ENCODE measurements around the gene CIPC.

The CIPC gene

GRCh38 chr14:77123381-77124325 lies 25.6 kb downstream of the CIPC start:
- H3K9me3 ChIP-seq (ENCODE audit: control insufficient read depth, insufficient read depth, low read length): no peaks in the 10 kb centered on the region
- peak overlapping the region; percentile 88 for H3K4me3 ChIP-seq (ENCODE audit: low read depth, low read length)
- peaks cover 20% of the 10 kb centered on the region for H3K27me3 ChIP-seq (ENCODE audit: control insufficient read depth, insufficient read depth, low read length)
- no peaks in the 10 kb centered on the region for H3K36me3 ChIP-seq (ENCODE audit: control insufficient read depth, insufficient read depth, low read length)
- H3K9ac ChIP-seq (ENCODE audit: low read depth, low read length): no peak overlapping the region
- peaks cover 8% of the 10 kb centered on the region for H3K4me1 ChIP-seq (ENCODE audit: control insufficient read depth, insufficient read depth, low read length)

GRCh38 chr14:77124345-77125280 lies 26.6 kb downstream of the CIPC start:
- no peaks in the 10 kb centered on the region for H3K9me3 ChIP-seq (ENCODE audit: control insufficient read depth, insufficient read depth, low read length)
- peak overlapping the region; percentile 88 for H3K4me3 ChIP-seq (ENCODE audit: low read depth, low read length)
- H3K36me3 ChIP-seq (ENCODE audit: control insufficient read depth, insufficient read depth, low read length): no peaks in the 10 kb centered on the region
- H3K4me1 ChIP-seq (ENCODE audit: control insufficient read depth, insufficient read depth, low read length): peaks cover 8% of the 10 kb centered on the region
- H3K9ac ChIP-seq (ENCODE audit: low read depth, low read length): no peak overlapping the region
- H3K27me3 ChIP-seq (ENCODE audit: control insufficient read depth, insufficient read depth, low read length): peaks cover 20% of the 10 kb centered on the region

- Histone ChIP-seq H3K36me3 (ENCODE audit: control insufficient read depth, insufficient read depth, low read length) (no peaks in the 10 kb centered on the region), H3K9me3 (ENCODE audit: control insufficient read depth, insufficient read depth, low read length) (no peaks in the 10 kb centered on the region), H3K27me3 (ENCODE audit: control insufficient read depth, insufficient read depth, low read length) (peaks cover 20% of the 10 kb centered on the region), H3K4me3 (ENCODE audit: low read depth, low read length) (peak overlapping the region; percentile 88), H3K9ac (ENCODE audit: low read depth, low read length) (no peak overlapping the region), H3K4me1 (ENCODE audit: control insufficient read depth, insufficient read depth, low read length) (peaks cover 8% of the 10 kb centered on the region)
Observed at GRCh38 chr14:77125281-77125801, 27.3 kb downstream of the CIPC start.

DNA sequence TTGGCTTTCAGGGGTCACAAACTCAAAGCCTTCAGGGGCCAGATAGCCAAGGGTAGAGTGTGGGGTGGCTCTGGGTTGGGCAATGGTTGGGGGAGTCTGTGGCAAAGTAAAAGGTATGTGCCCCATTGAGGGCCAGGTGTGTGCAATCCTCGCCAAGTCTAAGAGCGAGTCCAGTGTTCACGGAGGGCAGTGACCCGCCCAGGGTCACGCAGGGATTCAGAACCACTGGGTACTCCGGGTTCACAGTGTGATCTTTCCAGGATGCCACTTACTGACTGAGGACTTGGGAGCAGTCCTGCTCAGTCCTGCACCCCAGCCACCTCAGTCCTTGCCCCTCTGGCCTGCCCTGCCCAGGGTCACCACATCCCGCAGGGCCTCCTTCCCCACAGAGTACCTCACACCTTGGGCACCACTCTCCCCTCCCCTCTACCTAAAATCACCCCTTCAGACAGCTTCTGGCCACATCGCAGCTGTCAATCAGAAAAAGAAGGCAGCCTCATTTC lies 27.8 kb downstream of the CIPC start:
- Histone ChIP-seq H3K4me1 (ENCODE audit: control insufficient read depth, insufficient read depth, low read length) (peaks cover 8% of the 10 kb centered on the region), H3K36me3 (ENCODE audit: control insufficient read depth, insufficient read depth, low read length) (no peaks in the 10 kb centered on the region), H3K4me3 (ENCODE audit: low read depth, low read length) (no peak overlapping the region)

DNA sequence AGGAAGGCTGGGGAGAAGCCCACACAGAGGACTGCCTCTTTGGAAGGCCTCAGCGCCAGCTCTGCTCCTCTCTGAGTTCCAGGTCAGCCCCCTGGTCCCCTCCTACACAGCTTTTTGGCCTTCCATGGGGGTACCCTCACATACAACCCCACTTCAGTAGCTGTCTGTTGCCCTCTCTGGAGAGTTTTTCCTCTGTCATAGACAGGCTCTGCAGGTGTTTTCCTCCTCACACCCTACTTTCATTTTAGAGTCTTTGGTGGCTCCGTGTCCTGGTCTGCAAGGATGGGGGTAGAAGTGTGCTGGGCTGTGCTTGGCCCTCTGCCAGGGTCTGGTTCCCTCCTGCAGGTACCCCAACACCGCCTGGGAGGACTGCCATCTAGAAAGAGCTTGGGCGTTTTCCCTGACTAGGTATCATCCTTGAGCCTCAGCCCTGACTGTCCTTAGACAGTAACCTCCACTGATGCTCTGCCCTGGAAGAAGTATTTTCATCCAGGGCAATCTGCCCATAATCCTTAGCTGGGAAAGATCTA lies 28.5 kb downstream of the CIPC start:
- Histone ChIP-seq H3K27me3 (ENCODE audit: control insufficient read depth, insufficient read depth, low read length) (peaks cover 20% of the 10 kb centered on the region), H3K9me3 (ENCODE audit: control insufficient read depth, insufficient read depth, low read length) (no peaks in the 10 kb centered on the region), H3K9ac (ENCODE audit: low read depth, low read length) (no peak overlapping the region), H3K4me3 (ENCODE audit: low read depth, low read length) (no peak overlapping the region), H3K36me3 (ENCODE audit: control insufficient read depth, insufficient read depth, low read length) (no peaks in the 10 kb centered on the region), H3K4me1 (ENCODE audit: control insufficient read depth, insufficient read depth, low read length) (peaks cover 4% of the 10 kb centered on the region)

More for the DNA sequence above, 27.8 kb downstream of the CIPC start:
- Histone ChIP-seq H3K27me3 (ENCODE audit: control insufficient read depth, insufficient read depth, low read length) (peaks cover 20% of the 10 kb centered on the region), H3K9ac (ENCODE audit: low read depth, low read length) (no peak overlapping the region), H3K9me3 (ENCODE audit: control insufficient read depth, insufficient read depth, low read length) (no peaks in the 10 kb centered on the region)

DNA sequence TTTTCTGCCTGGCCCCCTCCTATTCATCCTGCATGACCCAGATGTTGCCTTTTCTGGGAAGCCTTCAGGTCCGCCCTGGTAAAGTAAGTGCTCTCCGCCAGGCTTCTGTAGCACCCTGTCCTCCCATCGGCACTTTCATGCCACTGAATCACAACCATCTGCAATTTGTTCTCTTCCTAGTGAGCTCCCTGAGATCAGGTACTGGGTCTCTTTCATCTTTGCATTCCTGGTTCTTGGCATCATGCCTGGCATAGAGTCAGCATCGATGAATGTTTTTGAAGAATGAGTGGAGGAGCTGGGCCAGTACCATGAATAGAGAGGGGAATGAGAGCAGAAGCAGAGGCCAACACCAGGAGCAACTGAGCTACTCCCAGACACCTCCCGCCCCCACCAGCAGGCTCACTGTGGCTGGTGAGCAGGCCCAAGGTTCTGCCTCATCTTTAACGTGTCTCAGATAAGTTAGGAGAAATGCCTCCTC lies 30.4 kb downstream of the CIPC start:
- no peak overlapping the region for H3K9ac ChIP-seq (ENCODE audit: low read depth, low read length)
- H3K4me3 ChIP-seq (ENCODE audit: low read depth, low read length): no peak overlapping the region
- no peaks in the 10 kb centered on the region for H3K9me3 ChIP-seq (ENCODE audit: control insufficient read depth, insufficient read depth, low read length)
- peaks cover 4% of the 10 kb centered on the region for H3K4me1 ChIP-seq (ENCODE audit: control insufficient read depth, insufficient read depth, low read length)
- peaks cover 20% of the 10 kb centered on the region for H3K27me3 ChIP-seq (ENCODE audit: control insufficient read depth, insufficient read depth, low read length)
- no peaks in the 10 kb centered on the region for H3K36me3 ChIP-seq (ENCODE audit: control insufficient read depth, insufficient read depth, low read length)

GRCh38 chr14:77130386-77130785 lies 32.3 kb downstream of the CIPC start:
- Histone ChIP-seq H3K9me3 (ENCODE audit: control insufficient read depth, insufficient read depth, low read length) (no peaks in the 10 kb centered on the region), H3K4me3 (ENCODE audit: low read depth, low read length) (no peak overlapping the region), H3K4me1 (ENCODE audit: control insufficient read depth, insufficient read depth, low read length) (peaks cover 2% of the 10 kb centered on the region), H3K27me3 (ENCODE audit: control insufficient read depth, insufficient read depth, low read length) (peaks cover 15% of the 10 kb centered on the region), H3K36me3 (ENCODE audit: control insufficient read depth, insufficient read depth, low read length) (no peaks in the 10 kb centered on the region), H3K9ac (ENCODE audit: low read depth, low read length) (no peak overlapping the region)

- Histone ChIP-seq H3K27me3 (ENCODE audit: control insufficient read depth, insufficient read depth, low read length) (peaks cover 8% of the 10 kb centered on the region), H3K36me3 (ENCODE audit: control insufficient read depth, insufficient read depth, low read length) (peaks cover 3% of the 10 kb centered on the region), H3K9me3 (ENCODE audit: control insufficient read depth, insufficient read depth, low read length) (no peaks in the 10 kb centered on the region), H3K4me3 (ENCODE audit: low read depth, low read length) (no peak overlapping the region), H3K9ac (ENCODE audit: low read depth, low read length) (no peak overlapping the region), H3K4me1 (ENCODE audit: control insufficient read depth, insufficient read depth, low read length) (peaks cover 2% of the 10 kb centered on the region)
Observed at GRCh38 chr14:77131206-77131605, 33.1 kb downstream of the CIPC start.

DNA sequence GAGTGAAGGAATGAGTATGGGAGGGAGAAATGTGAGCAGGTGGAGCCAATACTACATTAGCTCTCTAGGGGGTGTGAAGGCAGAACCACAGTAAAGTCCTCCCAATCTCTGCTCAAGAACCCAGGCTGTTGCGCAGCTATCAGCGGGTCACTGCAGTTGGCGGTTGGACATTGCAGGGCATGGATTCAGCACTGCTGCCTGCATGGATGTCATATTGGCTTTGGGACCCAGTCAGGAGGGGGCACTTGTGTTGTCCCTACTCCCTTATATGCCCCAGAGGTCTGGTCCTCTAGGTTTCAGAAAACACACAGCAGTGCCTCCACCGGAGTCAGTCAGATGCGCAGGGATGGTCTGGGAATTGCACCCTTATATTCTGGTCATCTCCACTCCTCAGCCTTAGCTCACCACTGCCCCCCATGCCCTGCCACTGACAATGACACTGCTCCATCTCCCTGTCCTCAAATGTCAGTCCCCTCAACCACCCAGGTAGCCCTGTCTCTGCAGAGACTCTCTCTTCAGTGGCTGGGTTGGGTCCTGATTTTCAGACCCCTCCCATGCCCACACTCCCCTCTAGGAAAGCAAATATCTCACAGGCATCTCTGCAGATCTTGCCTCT lies 33.9 kb downstream of the CIPC start:
- Histone ChIP-seq H3K27me3 (ENCODE audit: control insufficient read depth, insufficient read depth, low read length) (peaks cover 3% of the 10 kb centered on the region), H3K36me3 (ENCODE audit: control insufficient read depth, insufficient read depth, low read length) (peaks cover 3% of the 10 kb centered on the region), H3K9ac (ENCODE audit: low read depth, low read length) (no peak overlapping the region), H3K4me3 (ENCODE audit: low read depth, low read length) (no peak overlapping the region), H3K9me3 (ENCODE audit: control insufficient read depth, insufficient read depth, low read length) (no peaks in the 10 kb centered on the region), H3K4me1 (ENCODE audit: control insufficient read depth, insufficient read depth, low read length) (peaks cover 2% of the 10 kb centered on the region)

DNA sequence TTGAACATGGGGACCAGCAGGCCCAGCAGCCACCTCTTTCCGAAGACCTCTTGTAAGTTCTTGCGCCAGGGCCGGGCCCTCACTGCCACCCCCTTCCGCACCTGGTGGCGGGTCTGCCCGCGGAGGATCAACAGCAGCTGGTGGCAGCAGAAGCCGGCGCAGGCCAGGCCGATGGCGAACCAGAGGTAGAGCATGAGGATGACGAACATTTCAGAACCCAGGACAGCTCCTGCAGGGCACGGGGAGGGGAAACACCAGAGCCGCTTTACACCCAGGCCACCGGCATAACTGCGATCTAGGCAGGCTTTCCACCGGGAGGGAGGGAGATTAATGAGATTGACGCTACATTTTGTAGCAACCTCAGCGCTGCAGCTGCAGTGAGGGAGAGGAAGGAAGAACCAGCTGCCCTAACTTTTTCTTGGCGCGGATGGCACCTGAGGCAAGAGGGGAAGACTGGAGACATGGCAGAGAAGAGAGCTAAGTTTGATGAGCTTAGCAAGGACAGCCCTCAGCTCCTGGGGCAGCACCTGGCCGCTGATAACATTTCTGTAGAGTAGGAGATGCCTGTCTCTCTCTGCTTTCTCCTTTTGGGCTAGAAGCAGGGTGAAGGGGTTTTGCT lies 35.8 kb downstream of the CIPC start:
- Histone ChIP-seq H3K9me3 (ENCODE audit: control insufficient read depth, insufficient read depth, low read length) (no peaks in the 10 kb centered on the region), H3K36me3 (ENCODE audit: control insufficient read depth, insufficient read depth, low read length) (peaks cover 3% of the 10 kb centered on the region), H3K4me1 (ENCODE audit: control insufficient read depth, insufficient read depth, low read length) (peaks cover 2% of the 10 kb centered on the region), H3K4me3 (ENCODE audit: low read depth, low read length) (no peak overlapping the region), H3K9ac (ENCODE audit: low read depth, low read length) (no peak overlapping the region), H3K27me3 (ENCODE audit: control insufficient read depth, insufficient read depth, low read length) (peaks cover 3% of the 10 kb centered on the region)
